RWPE2 (cell line): Measurements from ENCODE around the gene GPR42.
A peak's percentile ranks its signal among the peaks of the same experiment; 100 is the strongest.

Source experiments
- ATAC-seq: fragments of 200-7000 bp; cut with Tn5 transposase; 3 replicates; pipeline ENCODE4 v1.9.1; 2021; ENCODE audit warnings: low read depth
- DNase-seq: peaks from one replicate; pipeline ENCODE4 v3.0.0-alpha.2; 2020; ENCODE audit warnings: low spot score
- H3K27ac ChIP-seq: fragments of 450-650 bp; 2 replicates; pipeline ENCODE4 v1.5.1; 2017; ENCODE audit warnings: mild to moderate bottlenecking; ENCODE audit not compliant: poor library complexity, severe bottlenecking
- H3K27me3 ChIP-seq: fragments of 250-450 bp; sonication (Bioruptor Pico); 2 replicates; pipeline ENCODE4 v1.5.1; 2021; ENCODE audit warnings: mild to moderate bottlenecking, moderate library complexity; ENCODE audit not compliant: insufficient read depth, poor library complexity, severe bottlenecking
- H3K36me3 ChIP-seq: fragments of 250-450 bp; sonication (Bioruptor Pico); 2 replicates; pipeline ENCODE4 v1.5.1; 2020; ENCODE audit warnings: low read depth, mild to moderate bottlenecking, moderate library complexity
- H3K4me1 ChIP-seq: fragments of 250-450 bp; sonication (Bioruptor Pico); 2 replicates; pipeline ENCODE4 v1.5.1; 2021; ENCODE audit warnings: mild to moderate bottlenecking, moderate library complexity; ENCODE audit not compliant: insufficient read depth, poor library complexity, severe bottlenecking
- H3K4me3 ChIP-seq: fragments of 250-450 bp; sonication (Bioruptor Pico); 2 replicates; pipeline ENCODE4 v1.5.1; 2021; ENCODE audit warnings: mild to moderate bottlenecking, moderate library complexity; ENCODE audit not compliant: severe bottlenecking
- H3K9me3 ChIP-seq: fragments of 250-450 bp; sonication (Bioruptor Pico); 2 replicates; pipeline ENCODE4 v1.5.1; 2021; ENCODE audit warnings: mild to moderate bottlenecking, moderate library complexity; ENCODE audit not compliant: severe bottlenecking
- TF ChIP-seq, protein P1 (sequence below): fragments of 450-650 bp; IDR thresholded peaks from one replicate; pipeline ENCODE4 v1.5.1; 2017; ENCODE audit warnings: mild to moderate bottlenecking, moderate library complexity; ENCODE audit not compliant: poor library complexity, severe bottlenecking

Gene GPR42

GRCh38 chr19:35352177-35352447 is 18.8 kb upstream of the GPR42 start:
- Histone ChIP-seq H3K9me3 (no peaks in the 10 kb centered on the region), H3K27me3 (peaks cover 9% of the 10 kb centered on the region), H3K27ac (no peak overlapping the region), H3K4me1 (no peaks in the 10 kb centered on the region), H3K4me3 (no peak overlapping the region), H3K36me3 (no peaks in the 10 kb centered on the region)
- no peak for ATAC-seq
- TF ChIP-seq, protein P1, sequence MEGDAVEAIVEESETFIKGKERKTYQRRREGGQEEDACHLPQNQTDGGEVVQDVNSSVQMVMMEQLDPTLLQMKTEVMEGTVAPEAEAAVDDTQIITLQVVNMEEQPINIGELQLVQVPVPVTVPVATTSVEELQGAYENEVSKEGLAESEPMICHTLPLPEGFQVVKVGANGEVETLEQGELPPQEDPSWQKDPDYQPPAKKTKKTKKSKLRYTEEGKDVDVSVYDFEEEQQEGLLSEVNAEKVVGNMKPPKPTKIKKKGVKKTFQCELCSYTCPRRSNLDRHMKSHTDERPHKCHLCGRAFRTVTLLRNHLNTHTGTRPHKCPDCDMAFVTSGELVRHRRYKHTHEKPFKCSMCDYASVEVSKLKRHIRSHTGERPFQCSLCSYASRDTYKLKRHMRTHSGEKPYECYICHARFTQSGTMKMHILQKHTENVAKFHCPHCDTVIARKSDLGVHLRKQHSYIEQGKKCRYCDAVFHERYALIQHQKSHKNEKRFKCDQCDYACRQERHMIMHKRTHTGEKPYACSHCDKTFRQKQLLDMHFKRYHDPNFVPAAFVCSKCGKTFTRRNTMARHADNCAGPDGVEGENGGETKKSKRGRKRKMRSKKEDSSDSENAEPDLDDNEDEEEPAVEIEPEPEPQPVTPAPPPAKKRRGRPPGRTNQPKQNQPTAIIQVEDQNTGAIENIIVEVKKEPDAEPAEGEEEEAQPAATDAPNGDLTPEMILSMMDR: no peak
- no peak for DNase-seq

DNA sequence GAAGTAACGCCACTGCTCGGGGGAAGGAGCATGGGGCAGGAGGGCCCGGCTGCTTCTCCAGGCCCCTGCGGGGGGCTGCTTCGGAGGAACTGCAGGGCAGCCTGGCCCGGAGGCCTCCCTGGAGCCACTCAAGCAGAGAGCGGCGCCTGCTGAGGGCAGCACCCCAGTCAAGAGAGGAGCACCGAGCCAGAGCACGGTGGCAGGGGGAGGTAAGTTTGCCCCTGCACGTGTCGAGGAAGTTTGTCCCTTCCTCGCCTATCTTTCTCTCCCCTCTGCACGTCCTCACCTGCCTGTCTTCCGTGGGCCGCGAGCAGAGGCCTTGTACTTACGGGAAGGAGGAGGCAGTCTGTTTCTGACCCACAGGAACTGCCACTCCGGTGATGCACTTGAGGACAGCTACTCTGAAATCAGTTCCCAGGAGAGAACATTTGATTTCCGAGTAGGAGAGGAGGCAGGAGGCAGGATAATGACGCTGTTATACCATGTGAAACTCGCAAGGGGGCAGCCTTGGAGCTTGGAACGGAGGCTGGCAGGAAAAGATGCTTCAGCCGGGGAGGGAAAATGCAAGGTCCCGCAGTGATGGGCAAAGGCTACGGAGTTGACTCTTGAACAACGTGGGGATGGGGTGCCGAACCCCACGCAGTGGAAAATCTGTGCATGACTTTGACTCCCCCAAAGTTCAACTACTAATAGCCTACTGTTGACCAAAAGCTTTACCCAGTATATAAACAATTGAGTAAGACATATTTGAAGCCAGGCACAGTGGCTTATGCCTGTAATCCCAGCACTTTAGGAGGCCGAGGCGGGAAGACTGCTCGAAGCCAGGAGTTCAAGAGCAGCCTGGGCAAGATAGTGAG is 18.2 kb upstream of the GPR42 start:
- TF ChIP-seq, protein P1: peak; percentile 79
- H3K27me3 ChIP-seq: peaks cover 4% of the 10 kb centered on the region
- no peaks in the 10 kb centered on the region for H3K36me3 ChIP-seq
- no peak for DNase-seq
- peak; percentile 75 for ATAC-seq
- no peaks in the 10 kb centered on the region for H3K9me3 ChIP-seq
- no peaks in the 10 kb centered on the region for H3K4me1 ChIP-seq
- no peak overlapping the region for H3K4me3 ChIP-seq
- H3K27ac ChIP-seq: no peak overlapping the region

- no peaks in the 10 kb centered on the region for H3K4me1 ChIP-seq
- ATAC-seq (no peak), DNase-seq (peak; percentile 8)
- H3K9me3 ChIP-seq: no peaks in the 10 kb centered on the region
- H3K27ac ChIP-seq: no peak overlapping the region
- TF ChIP-seq, protein P1: no peak
- no peak overlapping the region for H3K4me3 ChIP-seq
- peaks cover 4% of the 10 kb centered on the region for H3K27me3 ChIP-seq
- H3K36me3 ChIP-seq: no peaks in the 10 kb centered on the region
Observed at GRCh38 chr19:35353635-35354034, 17.2 kb upstream of the GPR42 start.

GRCh38 chr19:35354898-35355297 is 16.0 kb upstream of the GPR42 start:
- no peak overlapping the region for H3K27ac ChIP-seq
- H3K4me3 ChIP-seq: no peak overlapping the region
- H3K9me3 ChIP-seq: no peaks in the 10 kb centered on the region
- H3K36me3 ChIP-seq: no peaks in the 10 kb centered on the region
- ATAC-seq: no peak
- peak; percentile 13 for DNase-seq
- H3K27me3 ChIP-seq: peaks cover 4% of the 10 kb centered on the region
- H3K4me1 ChIP-seq: no peaks in the 10 kb centered on the region
- TF ChIP-seq, protein P1: no peak

DNA sequence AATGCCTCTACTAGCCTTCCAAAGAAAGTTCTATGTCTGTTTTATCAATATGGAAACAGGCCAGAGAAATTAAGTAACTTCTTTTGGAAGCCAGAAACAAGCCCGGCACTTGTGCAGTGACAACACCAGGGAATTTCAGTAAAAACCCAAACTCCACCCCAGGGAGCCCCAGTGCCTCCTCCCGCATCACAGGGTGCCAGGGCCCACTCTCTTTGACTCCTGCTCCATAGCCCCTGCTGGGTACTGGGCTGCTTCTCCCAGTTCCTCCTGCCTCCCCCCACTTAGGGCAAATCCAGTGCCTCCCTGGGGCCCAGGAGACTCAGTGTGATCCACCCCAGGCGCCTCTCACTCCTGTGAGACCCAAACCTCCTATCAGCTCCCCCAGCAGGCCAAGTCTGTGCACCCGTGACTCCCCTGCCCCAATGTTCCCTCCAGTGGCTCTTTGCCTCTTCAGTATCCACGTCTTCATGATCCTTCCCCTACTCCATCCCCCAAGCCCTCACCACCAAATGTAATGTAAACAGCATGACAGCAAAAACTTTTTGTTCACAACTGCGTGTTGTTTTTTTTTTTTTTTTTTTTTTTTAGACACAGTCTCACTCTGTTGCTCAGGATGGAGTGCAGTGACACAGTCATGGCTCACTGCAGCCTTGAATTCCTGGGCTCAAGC is 14.9 kb upstream of the GPR42 start:
- no peak overlapping the region for H3K4me3 ChIP-seq
- ATAC-seq (no peak), DNase-seq (peak; percentile 28)
- no peaks in the 10 kb centered on the region for H3K36me3 ChIP-seq
- TF ChIP-seq, protein P1: no peak
- peaks cover 8% of the 10 kb centered on the region for H3K27me3 ChIP-seq
- no peaks in the 10 kb centered on the region for H3K4me1 ChIP-seq
- no peak overlapping the region for H3K27ac ChIP-seq
- H3K9me3 ChIP-seq: no peaks in the 10 kb centered on the region
